ENCODE measurements around the gene B4GALT5. TPM values are rescaled to one million over a fixed set of nuclear protein-coding genes. Genes with fewer than 3 reads are reported as not detected.

The B4GALT5 gene
- total and polyA plus RNA-seq, 12 donors, result 14.2 to 137 (median 69.1) TPM

- intact Hi-C loops (cut with DNase I), result no loop called here
- H3K27ac ChIP-seq, result no peak overlapping the region
- no peaks in the 10 kb centered on the region for H3K9me3 ChIP-seq (replicated peaks in 1 of 3)
- TF ChIP-seq POLR2A (IDR thresholded peaks at IDR 0.05) (no peak), CTCF (IDR thresholded peaks at IDR 0.05) (no peak)
- H3K4me1 ChIP-seq (replicated peaks in 1 of 2), result no peaks in the 10 kb centered on the region
- H3K4me3 ChIP-seq, result no peak overlapping the region
- DNase-seq, result no peak
- WGBS, 4 donors, result 84 to 92% (median 91%) methylated on average over 6 to 7 of the region's 7 CpGs
- H3K36me3 ChIP-seq (replicated peaks in 1 of 2), result no peaks in the 10 kb centered on the region
- no peaks in the 10 kb centered on the region for H3K27me3 ChIP-seq
These were observed 45.7 kb upstream of the B4GALT5 start for GRCh38 chr20:49759266-49759950.

- Histone ChIP-seq H3K36me3 (replicated peaks in 1 of 2) (no peaks in the 10 kb centered on the region), H3K9me3 (replicated peaks in 1 of 3) (no peaks in the 10 kb centered on the region), H3K27me3 (no peaks in the 10 kb centered on the region), H3K4me1 (replicated peaks in 1 of 2) (no peaks in the 10 kb centered on the region), H3K27ac (no peak overlapping the region), H3K4me3 (no peak overlapping the region)
- TF ChIP-seq CTCF (IDR thresholded peaks at IDR 0.05), result no peak
- TF ChIP-seq POLR2A (IDR thresholded peaks at IDR 0.05), result no peak
- DNase-seq, result no peak
- intact Hi-C loops (cut with DNase I), result no loop called here
- WGBS, 4 donors, result 83 to 97% (median 91%) methylated on average over 4 to 6 of the region's 6 CpGs
These were observed 45.1 kb upstream of the B4GALT5 start for GRCh38 chr20:49758781-49759180.

GRCh38 chr20:49757597-49757996, 43.9 kb upstream of the B4GALT5 start:
- Histone ChIP-seq H3K27ac (no peak overlapping the region), H3K4me3 (no peak overlapping the region), H3K27me3 (no peaks in the 10 kb centered on the region), H3K36me3 (replicated peaks in 1 of 2) (no peaks in the 10 kb centered on the region), H3K4me1 (replicated peaks in 1 of 2) (no peaks in the 10 kb centered on the region), H3K9me3 (replicated peaks in 1 of 3) (no peaks in the 10 kb centered on the region)
- intact Hi-C loops (cut with DNase I), result no loop called here
- no peak for DNase-seq
- WGBS, 4 donors, result 93 to 98% (median 94%) methylated on average over 4 of the region's 4 CpGs
- TF ChIP-seq POLR2A (IDR thresholded peaks at IDR 0.05), result no peak
- no peak for TF ChIP-seq CTCF (IDR thresholded peaks at IDR 0.05)

- intact Hi-C loops (cut with DNase I), result no loop called here
These were observed 42.6 kb upstream of the B4GALT5 start for GRCh38 chr20:49756241-49756640.

More at GRCh38 chr20:49756241-49756640, 42.6 kb upstream of the B4GALT5 start:
- no peak for DNase-seq
- Histone ChIP-seq H3K36me3 (replicated peaks in 1 of 2) (no peaks in the 10 kb centered on the region), H3K4me3 (no peak overlapping the region), H3K27me3 (no peaks in the 10 kb centered on the region), H3K27ac (no peak overlapping the region), H3K9me3 (replicated peaks in 1 of 3) (no peaks in the 10 kb centered on the region), H3K4me1 (replicated peaks in 1 of 2) (no peaks in the 10 kb centered on the region)
- TF ChIP-seq POLR2A (IDR thresholded peaks at IDR 0.05) (no peak), CTCF (IDR thresholded peaks at IDR 0.05) (no peak)
- 78 to 84% (median 83%) methylated on average over 2 of the region's 2 CpGs for WGBS, 4 donors
